GM21360 (cell line): ENCODE measurements around the gene TREH.

Experiments used
- ATAC-seq: cut with Tn5 transposase; IDR thresholded peaks from one replicate; pipeline ENCODE4 v1.9.1; 2021; ENCODE audit warnings: mild to moderate bottlenecking, moderate library complexity; ENCODE audit not compliant: unreplicated experiment

TREH gene

GRCh38 chr11:118650366-118650765 lies 29.1 kb downstream of the TREH start:
- no peak for ATAC-seq

- no peak for ATAC-seq
Measured at GRCh38 chr11:118649941-118650340, 29.5 kb downstream of the TREH start.

DNA sequence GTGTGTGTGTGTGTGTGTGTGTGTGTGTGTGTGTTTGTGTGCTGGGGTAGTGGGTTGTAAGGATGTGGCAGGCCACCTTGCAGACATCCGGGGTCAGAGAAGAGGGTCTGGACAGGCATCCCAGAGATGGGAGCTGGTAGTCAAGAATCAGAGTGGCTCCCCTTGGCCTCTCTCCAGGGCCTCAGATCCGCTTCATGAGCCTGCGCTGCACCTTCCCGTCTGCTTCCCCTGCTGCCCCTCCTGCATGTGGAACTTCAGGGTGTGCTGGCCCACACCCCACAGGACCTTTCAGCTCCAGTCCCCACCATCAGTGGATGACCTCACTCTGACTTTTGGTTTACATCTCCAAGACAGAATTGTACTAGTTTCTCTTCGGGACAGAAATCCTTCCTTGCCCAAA lies 31.2 kb downstream of the TREH start:
- ATAC-seq: no peak

DNA sequence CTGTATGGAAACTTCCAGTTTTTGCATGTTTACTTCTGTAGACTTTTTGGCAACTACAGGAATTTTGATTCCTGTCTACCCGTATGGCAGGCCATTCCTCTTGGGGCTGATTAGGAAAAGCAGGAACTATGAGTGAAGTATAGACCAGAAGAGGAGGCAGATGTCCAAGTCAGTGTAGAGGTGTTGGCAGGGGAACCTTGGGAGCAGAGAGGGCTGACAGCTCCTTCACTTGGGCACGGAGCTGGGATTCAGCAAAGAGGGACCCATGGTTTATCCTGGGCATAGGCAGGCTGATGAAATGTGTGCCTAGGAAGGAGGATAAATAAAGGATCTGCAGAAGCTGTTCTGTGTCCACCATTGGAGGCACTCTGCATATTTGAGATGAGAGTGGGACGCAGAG lies 33.1 kb downstream of the TREH start:
- no peak for ATAC-seq

DNA sequence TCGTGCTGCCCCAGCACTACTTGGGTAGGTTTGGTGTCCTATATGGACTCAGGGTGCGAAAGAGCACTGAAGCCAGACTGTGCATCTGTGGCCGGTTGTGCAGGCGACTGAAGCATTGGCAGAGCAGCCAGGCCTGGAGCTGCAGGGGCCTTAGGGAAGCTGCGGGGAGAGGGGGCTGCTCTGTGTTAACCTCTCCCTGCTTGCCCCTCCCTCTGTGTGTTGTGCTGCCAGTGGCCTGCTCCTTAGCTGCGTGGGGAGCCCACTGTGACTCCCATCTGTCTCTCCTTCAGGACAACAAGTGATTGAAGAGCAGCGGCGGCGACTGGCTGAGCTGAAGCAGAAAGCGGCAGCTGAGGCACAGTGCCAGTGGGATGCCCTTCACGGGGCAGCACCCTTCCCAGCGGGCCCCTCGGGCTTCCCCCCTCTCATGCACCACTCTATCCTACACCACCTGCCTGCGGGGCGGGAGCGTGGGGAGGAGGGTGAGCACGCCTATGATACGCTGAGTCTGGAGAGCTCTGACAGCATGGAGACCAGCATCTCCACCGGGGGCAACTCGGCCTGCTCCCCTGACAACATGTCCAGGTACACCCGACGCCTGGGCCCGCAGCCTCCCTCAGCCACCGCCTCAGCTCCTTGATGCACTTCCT lies 34.3 kb downstream of the TREH start:
- ATAC-seq: no peak

DNA sequence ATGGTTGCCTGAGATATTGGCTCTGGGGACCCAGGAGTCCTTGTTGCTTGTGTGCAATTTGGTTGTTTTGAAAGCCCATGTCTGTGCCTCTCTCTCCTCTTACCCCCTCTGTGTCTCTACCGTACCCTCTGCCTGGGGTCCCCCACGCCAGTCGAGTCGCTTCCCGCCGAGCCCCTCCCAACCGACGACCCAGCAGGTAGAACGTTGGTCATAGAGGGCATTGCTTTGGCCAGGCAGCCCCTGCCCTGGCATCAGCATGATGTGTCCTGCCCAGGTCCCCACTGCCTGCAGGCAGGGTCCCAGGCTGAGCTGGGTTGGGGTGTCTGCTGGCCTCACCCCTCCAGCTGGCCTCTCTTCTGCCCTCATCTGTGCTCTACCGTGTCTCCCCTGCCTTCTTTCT lies 35.0 kb downstream of the TREH start:
- no peak for ATAC-seq

DNA sequence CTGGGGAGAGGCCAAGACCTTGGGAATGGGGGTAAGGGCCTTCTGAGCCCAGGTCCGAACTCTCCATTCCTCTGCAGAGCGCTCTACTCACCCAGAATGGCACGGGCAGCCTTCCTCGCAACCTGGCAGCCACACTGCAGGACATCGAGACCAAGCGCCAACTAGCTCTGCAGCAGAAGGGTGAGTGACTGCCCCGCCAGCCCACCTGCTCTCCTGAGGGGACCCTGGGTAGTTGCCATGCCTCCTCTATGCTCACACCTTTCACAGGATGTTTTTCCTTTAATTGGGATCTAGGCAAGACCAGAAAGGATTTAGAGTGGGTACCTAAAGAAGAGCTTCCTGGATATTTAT lies 35.5 kb downstream of the TREH start:
- ATAC-seq: no peak

GRCh38 chr11:118643142-118643994 lies 36.1 kb downstream of the TREH start:
- ATAC-seq: no peak

GRCh38 chr11:118641397-118642019 lies 37.9 kb downstream of the TREH start:
- ATAC-seq: no peak

DNA sequence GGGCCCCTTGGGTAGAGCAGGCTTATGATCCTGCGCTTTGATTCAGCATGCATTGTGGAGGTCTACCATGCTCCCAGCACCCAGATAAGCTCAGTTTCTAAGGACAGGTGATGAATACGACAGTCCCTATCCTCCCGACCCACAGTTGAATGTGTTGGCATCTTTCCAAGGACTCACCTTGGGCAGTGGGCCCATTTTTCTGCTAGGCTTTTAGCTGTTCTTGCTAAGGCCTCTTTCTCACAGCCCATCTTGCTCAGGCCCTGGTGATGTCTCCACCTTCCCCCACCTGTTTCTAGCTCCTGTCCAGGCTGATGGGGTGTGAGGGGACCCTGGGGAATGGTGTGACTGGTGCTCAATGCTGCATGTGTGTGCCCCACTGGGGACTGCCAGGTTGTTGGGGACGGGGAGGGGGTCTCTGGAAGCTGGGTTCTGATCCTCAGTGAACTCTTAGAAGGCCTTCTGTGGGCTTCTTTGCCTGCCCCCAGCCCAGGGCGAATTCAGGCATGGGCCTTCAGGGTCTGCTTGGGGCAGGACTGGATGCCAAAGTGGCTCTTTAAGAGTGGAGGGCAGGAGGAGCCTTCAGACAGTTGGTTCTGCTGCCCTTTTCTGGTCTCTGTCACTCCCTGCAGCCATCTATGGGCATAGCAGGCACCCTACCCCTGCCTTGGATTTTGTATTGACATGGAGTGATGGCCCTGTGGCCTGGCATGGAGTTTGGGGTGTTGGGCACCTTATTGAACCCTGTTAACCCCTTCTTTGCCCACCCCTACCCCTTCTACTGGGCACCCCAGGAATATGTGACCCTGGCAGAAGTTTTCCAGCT lies 38.9 kb downstream of the TREH start:
- no peak for ATAC-seq

DNA sequence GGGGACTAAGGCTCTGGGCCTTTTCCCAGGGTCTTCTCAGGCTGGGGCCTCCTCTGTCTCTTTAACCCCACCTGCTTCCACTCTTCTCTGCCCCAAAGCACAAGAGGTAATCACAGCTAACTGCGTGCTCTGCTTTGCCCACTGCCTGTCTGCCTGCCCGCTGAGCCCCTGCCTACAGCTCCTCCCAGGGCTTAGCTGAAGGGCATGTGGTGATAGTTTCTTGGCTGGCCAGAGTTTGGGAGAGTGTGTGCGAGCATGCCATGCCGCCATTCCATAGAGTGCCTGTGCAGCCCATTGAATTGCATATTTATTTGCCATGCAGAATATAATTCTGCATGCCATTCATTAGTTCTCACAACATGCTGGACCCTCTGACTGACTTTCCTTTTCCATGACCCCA lies 39.6 kb downstream of the TREH start:
- ATAC-seq: no peak

DNA sequence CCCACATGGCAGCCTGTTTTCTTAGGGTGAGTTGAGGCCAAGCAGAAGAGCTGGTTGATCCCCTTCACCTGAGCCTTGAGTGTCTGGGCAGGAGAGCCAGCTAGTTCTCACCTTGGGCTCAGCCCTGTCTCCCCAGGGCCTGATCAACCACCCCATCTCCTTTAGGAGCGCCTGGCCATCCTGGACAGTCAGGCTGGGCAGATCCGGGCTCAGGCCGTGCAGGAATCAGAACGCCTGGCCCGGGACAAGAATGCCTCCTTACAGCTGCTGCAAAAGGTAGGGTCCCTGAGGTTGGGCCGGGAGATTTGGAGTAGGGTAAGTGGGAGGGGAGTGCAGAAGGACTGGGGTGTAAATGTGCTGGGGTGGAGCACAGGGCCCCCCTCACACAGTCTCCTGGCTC lies 40.7 kb downstream of the TREH start:
- ATAC-seq: no peak

DNA sequence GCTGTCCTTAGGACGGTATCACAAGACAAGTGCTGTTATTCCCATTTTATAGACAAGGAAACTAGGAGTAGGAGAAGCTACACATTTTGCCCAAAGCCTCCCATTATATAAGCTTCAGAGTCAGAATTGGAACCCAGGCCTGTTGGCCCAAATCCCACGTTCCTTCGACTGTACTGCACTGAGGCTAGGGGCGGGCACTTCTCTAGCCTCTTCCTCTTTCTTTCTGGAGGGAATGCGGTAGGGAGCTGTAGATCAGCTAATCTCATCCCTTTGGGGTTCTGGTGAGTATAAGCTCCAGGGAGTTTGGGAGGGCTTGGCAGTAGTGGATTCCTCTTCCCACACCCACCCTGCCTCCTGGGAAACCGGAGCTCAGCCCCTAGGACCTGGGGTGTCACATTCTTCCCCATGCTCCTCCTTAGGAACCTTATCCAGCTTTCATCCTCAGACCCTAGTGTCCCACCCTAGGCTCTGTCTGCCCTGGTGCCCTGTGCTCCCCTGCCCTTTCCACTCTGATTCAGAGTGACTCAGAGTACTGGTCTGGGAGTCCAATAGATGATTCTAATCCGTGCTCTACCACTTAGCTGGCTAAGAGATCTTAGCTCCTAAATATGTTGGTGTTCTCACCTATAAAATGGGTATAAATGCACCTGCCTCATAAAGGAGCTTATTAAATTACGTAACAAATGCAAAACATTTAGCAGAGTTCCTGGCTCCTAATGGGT lies 42.7 kb downstream of the TREH start:
- ATAC-seq: no peak

- ATAC-seq: no peak
Measured at GRCh38 chr11:118635642-118636041, 43.8 kb downstream of the TREH start.

- ATAC-seq: no peak
Measured at GRCh38 chr11:118635237-118635591, 44.2 kb downstream of the TREH start.

GRCh38 chr11:118634431-118635236 lies 44.8 kb downstream of the TREH start:
- ATAC-seq: no peak

DNA sequence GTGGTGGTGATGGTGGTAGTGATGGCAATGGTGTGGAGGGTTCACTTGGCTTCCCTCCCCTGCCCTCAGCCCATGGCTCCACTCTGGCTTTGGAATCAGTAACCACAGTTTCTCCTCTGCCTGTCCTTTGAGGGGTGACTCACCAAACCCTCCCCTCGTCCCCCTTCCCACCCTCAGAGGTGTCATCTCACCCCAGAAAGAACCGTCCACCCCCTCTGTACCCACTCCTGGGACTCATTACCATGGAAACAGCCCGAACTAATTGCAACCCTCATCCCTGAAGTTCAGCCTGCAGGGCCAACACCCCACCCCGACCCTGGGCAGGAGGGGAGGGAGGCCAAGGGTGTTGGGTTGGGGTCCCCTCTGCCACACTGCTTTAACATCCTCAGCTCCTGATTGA lies 45.5 kb downstream of the TREH start:
- no peak for ATAC-seq

DNA sequence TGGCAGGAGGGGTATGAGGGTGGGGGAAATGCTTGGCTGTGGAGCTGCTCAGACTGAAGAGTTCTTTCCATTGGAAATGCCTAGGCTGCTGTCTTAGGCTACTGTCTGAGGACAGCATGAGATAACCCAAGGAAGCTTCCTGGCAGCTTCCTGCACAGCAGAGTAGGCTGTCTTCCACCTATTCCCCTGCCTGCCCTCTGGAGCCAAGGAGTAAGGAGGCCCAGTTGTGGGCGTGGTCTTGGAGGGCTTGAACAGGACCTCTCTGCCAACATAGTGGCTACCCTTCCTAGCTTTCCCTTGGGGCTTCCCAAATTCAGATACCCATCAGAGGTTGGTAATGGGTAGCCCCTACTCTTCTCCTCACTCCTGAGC lies 46.1 kb downstream of the TREH start:
- ATAC-seq: no peak

DNA sequence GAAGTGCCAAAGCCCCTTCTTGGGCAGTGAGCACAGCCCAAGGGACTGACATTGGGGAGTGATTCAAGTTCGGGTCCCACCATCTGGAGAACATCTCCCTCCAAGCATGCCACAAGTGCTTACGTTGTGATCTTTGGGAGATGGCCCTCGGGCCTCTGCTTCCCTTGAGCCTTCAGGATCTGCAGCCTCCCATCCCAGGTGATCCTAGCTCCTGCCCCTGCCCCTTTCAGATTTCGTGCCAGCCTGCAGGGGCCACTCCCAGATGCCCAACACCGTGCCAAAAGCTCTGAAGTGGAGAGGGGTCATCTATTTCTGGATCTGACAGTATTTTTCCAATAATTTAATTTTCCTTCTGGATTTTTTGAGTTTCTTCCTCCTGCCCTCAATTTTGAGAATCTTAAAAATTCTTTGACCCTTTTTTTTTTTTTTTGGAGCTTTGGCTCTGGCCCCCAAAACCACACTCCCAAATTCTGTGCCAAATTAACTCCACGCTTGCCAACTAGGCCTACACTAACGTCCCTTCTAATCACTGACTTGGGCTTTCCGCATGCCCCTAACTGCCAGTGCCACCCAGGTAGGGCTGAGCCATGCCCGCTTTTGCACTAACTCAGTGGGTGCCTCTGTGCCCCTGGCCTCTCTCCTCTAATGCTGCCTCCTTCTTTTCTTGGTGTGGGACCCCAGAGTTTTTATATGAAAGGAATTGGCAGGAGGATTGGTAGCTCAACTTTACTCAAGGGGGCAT lies 46.7 kb downstream of the TREH start:
- ATAC-seq: no peak
